Measurements from ENCODE around the gene TUBB6.

DNA sequence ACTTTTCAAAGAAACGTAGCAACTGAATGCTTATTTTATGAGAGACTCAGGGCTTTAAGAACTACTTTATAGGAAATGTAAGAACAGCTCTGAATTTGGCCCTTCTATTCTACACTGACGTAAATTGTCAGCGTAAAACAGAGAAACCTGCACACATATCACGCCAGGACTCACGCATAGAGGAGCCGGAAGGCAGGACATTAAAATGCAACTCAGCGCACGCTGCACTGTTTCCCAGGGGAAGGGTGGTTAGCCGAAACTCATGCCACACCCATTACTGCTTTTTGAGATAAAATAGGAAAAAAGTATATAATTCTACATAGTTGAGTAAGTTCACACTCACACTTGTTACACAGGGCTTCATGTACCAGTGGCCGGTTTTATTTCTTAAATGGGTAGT is 7.4 kb downstream of the TUBB6 start:
- TF ChIP-seq, protein P1, sequence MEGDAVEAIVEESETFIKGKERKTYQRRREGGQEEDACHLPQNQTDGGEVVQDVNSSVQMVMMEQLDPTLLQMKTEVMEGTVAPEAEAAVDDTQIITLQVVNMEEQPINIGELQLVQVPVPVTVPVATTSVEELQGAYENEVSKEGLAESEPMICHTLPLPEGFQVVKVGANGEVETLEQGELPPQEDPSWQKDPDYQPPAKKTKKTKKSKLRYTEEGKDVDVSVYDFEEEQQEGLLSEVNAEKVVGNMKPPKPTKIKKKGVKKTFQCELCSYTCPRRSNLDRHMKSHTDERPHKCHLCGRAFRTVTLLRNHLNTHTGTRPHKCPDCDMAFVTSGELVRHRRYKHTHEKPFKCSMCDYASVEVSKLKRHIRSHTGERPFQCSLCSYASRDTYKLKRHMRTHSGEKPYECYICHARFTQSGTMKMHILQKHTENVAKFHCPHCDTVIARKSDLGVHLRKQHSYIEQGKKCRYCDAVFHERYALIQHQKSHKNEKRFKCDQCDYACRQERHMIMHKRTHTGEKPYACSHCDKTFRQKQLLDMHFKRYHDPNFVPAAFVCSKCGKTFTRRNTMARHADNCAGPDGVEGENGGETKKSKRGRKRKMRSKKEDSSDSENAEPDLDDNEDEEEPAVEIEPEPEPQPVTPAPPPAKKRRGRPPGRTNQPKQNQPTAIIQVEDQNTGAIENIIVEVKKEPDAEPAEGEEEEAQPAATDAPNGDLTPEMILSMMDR (IDR thresholded peaks at IDR 0.05; ENCODE audit: low read length) = no peak
- no peak for TF ChIP-seq EZH2 (IDR thresholded peaks at IDR 0.05; ENCODE audit: borderline replicate concordance, low read length)
